Thymus (tissue), 11 donors: ENCODE data around the gene COX4I1. TPM values are rescaled to one million over a fixed set of nuclear protein-coding genes. Genes with fewer than 3 reads are reported as not detected.

Source experiments
- DNase-seq, 9 donors: peaks; one replicate each; pipeline ENCODE4 v3.0.0-alpha.2; 2013; ENCODE audit warnings: low spot score in 9 of 9, low read depth in 6 of 9, missing footprints in 1 of 9
- H3K27ac ChIP-seq, 2 donors: one replicate each; pipeline ENCODE4 v1.5.1; 2013; ENCODE audit warnings: control low read depth in 1 of 2, low read depth in 1 of 2, low read length in 1 of 2, mild to moderate bottlenecking in 1 of 2, moderate library complexity in 1 of 2
- H3K27me3 ChIP-seq, 2 donors: one replicate each; pipeline ENCODE4 v1.5.1; 2013; ENCODE audit warnings: low read length in 1 of 2; ENCODE audit not compliant: control insufficient read depth in 2 of 2, insufficient read depth in 1 of 2
- H3K36me3 ChIP-seq, 2 donors: one replicate each; pipeline ENCODE4 v1.5.1; 2013; ENCODE audit warnings: low read length in 1 of 2, mild to moderate bottlenecking in 1 of 2, moderate library complexity in 1 of 2; ENCODE audit not compliant: control insufficient read depth in 2 of 2, insufficient read depth in 2 of 2
- H3K4me1 ChIP-seq, 2 donors: one replicate each; pipeline ENCODE4 v1.5.1; 2013; ENCODE audit warnings: low read length in 2 of 2; ENCODE audit not compliant: control insufficient read depth in 2 of 2, insufficient read depth in 2 of 2
- H3K4me3 ChIP-seq, 2 donors: one replicate each; pipeline ENCODE4 v1.5.1; 2013; ENCODE audit warnings: low read length in 2 of 2, control low read depth in 1 of 2, mild to moderate bottlenecking in 1 of 2
- H3K9me3 ChIP-seq, 2 donors: one replicate each; pipeline ENCODE4 v1.5.1; 2013; ENCODE audit warnings: low read length in 1 of 2, mild to moderate bottlenecking in 1 of 2; ENCODE audit not compliant: control insufficient read depth in 2 of 2, insufficient read depth in 1 of 2
- WGBS: extraction: QIAGEN DNeasy Blood & Tissue Kit; methylation state at CpG from one replicate; pipeline ENCODE4 v1.1.7; 2013; 5-methylcytosine and 5-hydroxymethylcytosine counted together
- polyA plus RNA-seq: library from polyadenylated mRNA; stranded (reverse); fragments of 200-250 nt; gene quantifications from one replicate; pipeline ENCODE4 v1.2.3, GENCODE V29; 2013
- total RNA-seq: library from RNA; stranded (reverse); fragments of 120-200 nt; gene quantifications from one replicate; pipeline ENCODE4 v1.2.4, GENCODE V29; 2013
- donor health status: healthy.

Gene COX4I1
- total and polyA plus RNA-seq, 2 donors: 565 to 890 TPM

DNA sequence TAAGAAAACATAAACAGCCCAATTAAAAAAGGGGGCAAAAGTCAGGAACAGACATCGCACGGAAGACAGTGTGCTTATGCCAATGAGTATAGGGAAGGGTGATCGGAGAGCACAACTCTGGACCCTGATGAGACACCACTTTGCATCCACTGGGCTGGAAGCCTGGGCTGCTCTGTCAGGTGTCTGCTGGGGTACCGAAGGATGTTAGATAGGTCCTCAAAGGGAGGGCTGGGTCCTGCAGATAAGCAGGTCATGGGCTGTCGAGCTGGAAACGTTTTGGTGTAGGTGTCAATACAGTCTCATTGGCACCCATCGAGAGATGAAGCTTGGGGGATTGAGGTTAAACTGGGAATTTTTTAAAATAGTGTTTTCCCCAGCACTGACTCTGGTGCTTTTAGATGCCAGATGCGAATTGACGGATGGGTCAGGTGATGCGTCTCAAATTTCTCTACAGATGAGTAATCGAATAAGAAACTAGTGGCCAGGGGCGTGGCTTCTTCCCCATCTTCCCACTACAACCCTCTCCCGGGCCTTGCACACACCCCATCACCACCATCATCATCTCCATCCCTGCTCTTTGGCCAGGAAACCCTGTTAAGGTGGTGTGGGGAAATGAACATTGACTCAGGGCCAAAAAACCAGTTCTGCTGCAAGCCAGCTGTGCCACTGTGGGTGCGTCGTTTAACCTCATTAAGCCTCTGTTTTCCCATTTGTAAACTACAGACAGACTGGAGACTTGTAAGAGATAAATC lies 51.7 kb downstream of the COX4I1 start:
- 89% methylated on average over 15 of the region's 15 CpGs for WGBS
- Histone ChIP-seq H3K27ac (no peak overlapping the region), H3K4me3 (no peak overlapping the region), H3K36me3 (no peaks in the 10 kb centered on the region), H3K27me3 (peaks cover 0 to 2% of the 10 kb centered on the region in 2 donors), H3K9me3 (no peaks in the 10 kb centered on the region), H3K4me1 (peaks cover 0 to 5% of the 10 kb centered on the region in 2 donors)
- DNase-seq: no peak

- H3K27ac ChIP-seq: no peak overlapping the region
Measured at GRCh38 chr16:85853547-85854545, 54.4 kb downstream of the COX4I1 start.

DNA sequence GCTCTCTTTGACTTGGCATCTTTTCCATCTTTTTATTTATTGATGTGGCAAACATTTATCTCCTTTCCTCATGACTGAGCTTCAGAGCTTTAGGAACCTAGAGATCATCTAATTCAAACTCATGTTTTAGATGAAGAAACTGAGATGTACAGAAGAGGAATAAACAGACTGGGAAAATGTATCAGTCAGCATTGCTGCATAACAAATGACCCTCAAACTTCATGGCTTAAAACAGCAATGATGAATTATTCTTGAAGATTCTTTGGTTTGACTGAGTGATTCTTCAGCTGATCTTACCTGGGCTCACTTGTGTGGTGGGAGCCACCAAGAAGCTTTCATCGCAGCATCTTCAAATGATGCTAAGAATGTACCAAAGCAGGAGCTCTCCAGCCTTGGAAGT lies 55.4 kb downstream of the COX4I1 start:
- Histone ChIP-seq H3K27me3 (no peaks in the 10 kb centered on the region), H3K4me3 (no peak overlapping the region), H3K9me3 (no peaks in the 10 kb centered on the region), H3K36me3 (no peaks in the 10 kb centered on the region), H3K27ac (no peak overlapping the region), H3K4me1 (peaks cover 0 to 1% of the 10 kb centered on the region in 2 donors)
- 90% methylated on average over 1 of the region's 1 CpG for WGBS
- DNase-seq: no peak

More at GRCh38 chr16:85853547-85854545, 54.4 kb downstream of the COX4I1 start:
- Histone ChIP-seq H3K27me3 (peaks cover 0 to 2% of the 10 kb centered on the region in 2 donors), H3K36me3 (no peaks in the 10 kb centered on the region), H3K9me3 (no peaks in the 10 kb centered on the region), H3K4me1 (no peaks in the 10 kb centered on the region), H3K4me3 (no peak overlapping the region)
- DNase-seq: no peak
- WGBS: 68% methylated on average over 16 of the region's 16 CpGs

DNA sequence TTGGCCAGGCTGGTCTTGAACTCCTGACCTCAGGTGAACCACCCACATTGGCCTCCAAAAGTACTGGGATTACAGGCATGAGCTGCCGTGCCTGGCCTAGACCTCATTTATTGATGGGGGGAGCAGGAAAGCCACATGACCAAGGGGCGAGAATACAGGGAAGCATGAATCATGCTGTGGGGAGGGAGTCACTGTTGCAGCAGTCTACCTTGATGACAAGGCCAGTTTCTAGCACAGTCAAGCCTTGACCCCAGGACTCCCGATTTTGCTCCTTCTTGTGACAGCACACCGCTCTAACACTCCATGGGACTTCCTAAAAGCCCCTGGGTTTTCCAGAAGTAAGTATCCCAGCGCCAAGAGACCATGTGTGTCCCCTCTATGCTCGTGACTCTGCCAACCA lies 56.6 kb downstream of the COX4I1 start:
- Histone ChIP-seq H3K27me3 (no peaks in the 10 kb centered on the region), H3K9me3 (no peaks in the 10 kb centered on the region), H3K27ac (no peak overlapping the region), H3K4me1 (peaks cover 0 to 7% of the 10 kb centered on the region in 2 donors), H3K4me3 (no peak overlapping the region), H3K36me3 (no peaks in the 10 kb centered on the region)
- DNase-seq: no peak
- 89% methylated on average over 6 of the region's 6 CpGs for WGBS

GRCh38 chr16:85856585-85856984 lies 57.1 kb downstream of the COX4I1 start:
- H3K9me3 ChIP-seq: no peaks in the 10 kb centered on the region
- H3K27ac ChIP-seq: no peak overlapping the region
- WGBS: 89% methylated on average over 5 of the region's 5 CpGs
- no peaks in the 10 kb centered on the region for H3K27me3 ChIP-seq
- DNase-seq: no peak
- no peak overlapping the region for H3K4me3 ChIP-seq
- H3K36me3 ChIP-seq: no peaks in the 10 kb centered on the region
- peaks cover 0 to 7% of the 10 kb centered on the region in 2 donors for H3K4me1 ChIP-seq

Other genes with a start within 250 kb of the COX4I1 start
- gene GSE1, start 186.4 kb upstream of the COX4I1 start, total RNA-seq: 32.4 TPM
- gene GSE1, start 186.4 kb upstream of the COX4I1 start, polyA plus RNA-seq: 29.9 TPM
- gene GINS2, start 110.7 kb upstream of the COX4I1 start, total RNA-seq: 23.2 TPM
- gene GINS2, start 110.7 kb upstream of the COX4I1 start, polyA plus RNA-seq: 1.4 TPM
- 1.5 TPM for gene C16orf74, start 48.6 kb upstream of the COX4I1 start, total RNA-seq
- gene C16orf74, start 48.6 kb upstream of the COX4I1 start, polyA plus RNA-seq: 6.4 TPM
- gene EMC8, start 151 bp upstream of the COX4I1 start, total RNA-seq: 22.2 TPM
- gene EMC8, start 151 bp upstream of the COX4I1 start, polyA plus RNA-seq: 16.8 TPM
- 119 TPM for gene IRF8, start 99.5 kb downstream of the COX4I1 start, total RNA-seq
- gene IRF8, start 99.5 kb downstream of the COX4I1 start, polyA plus RNA-seq: 38.8 TPM